Measurements from ENCODE around the gene LFNG.

DNA sequence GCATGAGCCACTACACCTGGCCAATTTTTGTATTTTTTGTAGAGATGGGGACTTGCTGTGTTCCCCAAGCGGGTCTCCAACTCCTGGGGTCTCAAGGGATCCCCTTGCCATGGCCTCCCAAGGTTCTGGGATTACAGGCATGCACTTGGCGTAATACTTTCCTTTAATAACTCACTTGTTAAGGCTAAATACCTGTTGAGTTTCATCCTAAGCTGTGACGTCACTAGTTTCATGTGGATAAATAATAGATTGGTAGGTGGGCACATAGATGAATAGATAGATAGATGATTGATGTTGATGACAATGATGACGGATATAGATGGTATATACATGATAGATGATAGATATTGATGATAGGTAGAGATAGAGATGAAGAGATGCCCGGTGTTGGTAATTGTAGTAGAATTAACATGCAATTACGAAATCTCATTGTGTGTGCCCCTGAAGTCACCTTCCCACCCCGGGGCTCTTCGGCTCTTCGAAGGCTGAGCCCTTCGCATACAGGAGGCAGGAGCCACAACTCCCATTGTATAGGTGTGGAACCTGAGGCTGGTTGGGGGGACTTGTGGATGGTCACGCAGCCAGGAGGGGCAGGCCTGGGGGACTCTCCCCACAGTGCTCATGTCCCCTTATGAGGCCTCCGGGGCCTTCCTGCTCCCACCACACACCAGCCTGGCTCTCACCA is 45.9 kb upstream of the LFNG start:
- TF ChIP-seq, protein P1, sequence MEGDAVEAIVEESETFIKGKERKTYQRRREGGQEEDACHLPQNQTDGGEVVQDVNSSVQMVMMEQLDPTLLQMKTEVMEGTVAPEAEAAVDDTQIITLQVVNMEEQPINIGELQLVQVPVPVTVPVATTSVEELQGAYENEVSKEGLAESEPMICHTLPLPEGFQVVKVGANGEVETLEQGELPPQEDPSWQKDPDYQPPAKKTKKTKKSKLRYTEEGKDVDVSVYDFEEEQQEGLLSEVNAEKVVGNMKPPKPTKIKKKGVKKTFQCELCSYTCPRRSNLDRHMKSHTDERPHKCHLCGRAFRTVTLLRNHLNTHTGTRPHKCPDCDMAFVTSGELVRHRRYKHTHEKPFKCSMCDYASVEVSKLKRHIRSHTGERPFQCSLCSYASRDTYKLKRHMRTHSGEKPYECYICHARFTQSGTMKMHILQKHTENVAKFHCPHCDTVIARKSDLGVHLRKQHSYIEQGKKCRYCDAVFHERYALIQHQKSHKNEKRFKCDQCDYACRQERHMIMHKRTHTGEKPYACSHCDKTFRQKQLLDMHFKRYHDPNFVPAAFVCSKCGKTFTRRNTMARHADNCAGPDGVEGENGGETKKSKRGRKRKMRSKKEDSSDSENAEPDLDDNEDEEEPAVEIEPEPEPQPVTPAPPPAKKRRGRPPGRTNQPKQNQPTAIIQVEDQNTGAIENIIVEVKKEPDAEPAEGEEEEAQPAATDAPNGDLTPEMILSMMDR (IDR thresholded peaks at IDR 0.05) = no peak
- TF ChIP-seq POLR2A (IDR thresholded peaks at IDR 0.05) = no peak
